OCI-LY7 (cell line): Measurements from ENCODE around the gene LINC01488. TPM values are rescaled to one million over a fixed set of nuclear protein-coding genes. Genes with fewer than 3 reads are reported as not detected.

Source experiments
- BruUV-seq: library from RNA; stranded (reverse); fragments of 400-500 nt; replicated peaks from 2 replicates; lab custom pipeline; 2021; lab: Mats Ljungman, UMichigan
- CTCF ChIA-PET: fragments of 300-600 bp; sonication (Branson Sonifier 250); formaldehyde crosslinking; loops from one replicate; lab custom pipeline; 2022; ENCODE audit warnings: antibody characterized with exemption; ENCODE audit not compliant: unreplicated experiment; lab: Charles Lee
- POLR2A ChIA-PET: fragments of 300-600 bp; sonication (Branson Sonifier 250); formaldehyde crosslinking; loops from one replicate; lab custom pipeline; 2022; ENCODE audit warnings: antibody characterized with exemption; lab: Charles Lee
- DNase-seq: peaks from one replicate; pipeline ENCODE4 v3.0.0-alpha.2; 2015; ENCODE audit warnings: low spot score
- H2AFZ ChIP-seq: fragments of 200-600 bp; sonication (generic), shearing (Covaris generic); 2 replicates; pipeline ENCODE4 v1.6.1; 2014; ENCODE audit warnings: mild to moderate bottlenecking, antibody characterized with exemption, low read length, moderate library complexity
- H3K27ac ChIP-seq: fragments of 200-600 bp; sonication (generic); 2 replicates; pipeline ENCODE4 v1.5.1; 2014; ENCODE audit warnings: mixed run types, low read depth, mild to moderate bottlenecking, moderate library complexity, low read length, inconsistent platforms; ENCODE audit not compliant: poor library complexity, severe bottlenecking
- H3K36me3 ChIP-seq: fragments of 200-600 bp; sonication (generic); 2 replicates; pipeline ENCODE4 v1.6.1; 2014; ENCODE audit warnings: mild to moderate bottlenecking, antibody characterized with exemption, low read length, moderate library complexity, mixed read lengths; ENCODE audit not compliant: insufficient read depth
- H3K4me1 ChIP-seq: fragments of 200-600 bp; sonication (generic); 2 replicates; pipeline ENCODE4 v1.5.1; 2014; ENCODE audit warnings: mild to moderate bottlenecking, low read length; ENCODE audit not compliant: insufficient read depth, poor library complexity, severe bottlenecking
- H3K4me2 ChIP-seq: fragments of 200-600 bp; sonication (generic); 2 replicates; pipeline ENCODE4 v1.6.1; 2014; ENCODE audit warnings: mild to moderate bottlenecking, low read length
- H3K4me3 ChIP-seq: fragments of 200-600 bp; sonication (generic); 2 replicates; pipeline ENCODE4 v1.5.1; 2014; ENCODE audit warnings: mild to moderate bottlenecking, low read depth, low read length; ENCODE audit not compliant: poor library complexity, severe bottlenecking
- H3K79me2 ChIP-seq: fragments of 200-600 bp; sonication (generic); 2 replicates; pipeline ENCODE4 v1.6.1; 2016; ENCODE audit warnings: low read depth, mild to moderate bottlenecking, low read length, moderate library complexity, mixed read lengths; ENCODE audit not compliant: insufficient read depth
- H3K9me2 ChIP-seq: fragments of 200-600 bp; sonication (generic); 2 replicates; pipeline ENCODE4 v1.6.1; 2016; ENCODE audit warnings: mild to moderate bottlenecking, low read length, mixed read lengths; ENCODE audit not compliant: insufficient read depth
- H3K9me3 ChIP-seq: fragments of 200-600 bp; sonication (generic); 2 replicates; pipeline ENCODE4 v1.6.1; 2014; ENCODE audit warnings: mild to moderate bottlenecking, mixed run types, low read length, mixed read lengths
- H4K20me1 ChIP-seq: fragments of 200-600 bp; sonication (generic); 2 replicates; pipeline ENCODE4 v1.6.1; 2014; ENCODE audit warnings: mild to moderate bottlenecking, antibody characterized with exemption, low read length, moderate library complexity, mixed read lengths; ENCODE audit not compliant: insufficient read depth
- EZH2phosphoT487 ChIP-seq: fragments of 200-600 bp; sonication (generic); IDR thresholded peaks from 2 replicates; pipeline ENCODE4 v1.6.1; 2018; ENCODE audit warnings: low read depth, borderline replicate concordance, mild to moderate bottlenecking, mixed run types, antibody characterized with exemption, low read length, moderate library complexity, mixed read lengths
- intact Hi-C: fragments of 100-400 bp; cut with micrococcal nuclease; formaldehyde crosslinking; loops from one replicate; pipeline ENCODE4 v1.10.0; 2022; ENCODE audit not compliant: unreplicated experiment
- total RNA-seq, 2 experiments: library from RNA; depleted of rRNA in 1 of 2; stranded (reverse); fragments of >200 nt in 1 of 2; shearing (Covaris generic) in 1 of 2; gene quantifications; 2 replicates each; pipeline ENCODE4 v1.2.3, GENCODE V29; 2014 to 2022
- TF ChIP-seq, protein P1 (sequence below): fragments of 200-600 bp; sonication (generic); conservative IDR thresholded peaks from 2 replicates; pipeline ENCODE4 v1.5.1; 2014; ENCODE audit warnings: mild to moderate bottlenecking, antibody characterized with exemption, low read length, moderate library complexity, mixed read lengths

LINC01488 gene
- total RNA-seq, 2 experiments from 2014 or later, result not detected

DNA sequence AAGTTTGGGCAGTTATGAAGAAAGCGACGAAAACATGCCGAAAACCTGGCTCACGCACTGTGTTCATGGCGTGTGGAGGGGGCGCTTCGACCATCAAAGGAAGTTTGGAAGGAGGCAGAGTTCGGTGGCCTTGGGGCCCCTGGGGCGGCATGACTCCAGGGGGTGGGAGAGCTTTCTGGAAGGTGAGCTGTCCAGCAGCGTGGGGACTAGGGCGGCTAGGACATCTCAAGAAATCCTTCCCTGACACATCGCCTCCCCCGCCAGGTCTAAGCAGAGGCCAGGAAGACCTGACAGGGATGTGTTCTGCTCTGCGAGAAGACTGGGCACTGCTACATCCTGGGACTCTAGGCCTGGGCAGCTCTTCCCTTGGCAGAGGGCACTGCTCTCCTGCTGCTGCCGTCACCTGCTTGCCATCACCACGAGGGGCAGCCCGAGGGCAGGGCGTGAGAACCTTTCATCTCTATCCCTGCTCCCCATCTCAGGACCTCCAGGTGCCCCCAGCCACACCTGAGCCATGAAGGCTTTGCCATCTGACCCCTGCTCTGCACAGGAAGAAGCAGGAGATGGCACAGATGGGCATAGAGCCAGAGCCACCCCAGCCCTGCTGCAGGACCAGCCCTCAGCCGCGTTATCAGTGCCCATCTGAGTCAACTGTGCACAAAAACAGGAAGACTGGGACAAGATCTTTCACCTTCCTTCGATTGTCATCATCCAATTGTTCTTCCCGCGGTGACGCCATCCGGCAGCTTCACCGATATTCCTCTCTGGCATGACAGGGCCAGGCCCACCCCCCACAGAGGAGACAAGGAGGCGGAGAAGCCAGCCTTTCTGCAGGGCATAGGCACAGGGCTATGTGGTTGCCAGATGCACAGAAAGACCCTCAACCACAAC lies 12.7 kb downstream of the LINC01488 start:
- Histone ChIP-seq H3K9me2 (no peaks in the 10 kb centered on the region), H3K4me3 (no peak overlapping the region), H2AFZ (no peak overlapping the region), H3K36me3 (no peaks in the 10 kb centered on the region), H4K20me1 (no peaks in the 10 kb centered on the region), H3K9me3 (no peaks in the 10 kb centered on the region), H3K79me2 (no peaks in the 10 kb centered on the region), H3K27ac (no peak overlapping the region), H3K4me1 (no peaks in the 10 kb centered on the region), H3K4me2 (no peak overlapping the region)
- ChIA-PET POLR2A (no interaction called here), CTCF (no interaction called here)
- intact Hi-C loops, result no loop called here
- BruUV-seq, result no TSS peak
- DNase-seq, result no peak
- TF ChIP-seq EZH2phosphoT487, result no peak
- TF ChIP-seq, protein P1, sequence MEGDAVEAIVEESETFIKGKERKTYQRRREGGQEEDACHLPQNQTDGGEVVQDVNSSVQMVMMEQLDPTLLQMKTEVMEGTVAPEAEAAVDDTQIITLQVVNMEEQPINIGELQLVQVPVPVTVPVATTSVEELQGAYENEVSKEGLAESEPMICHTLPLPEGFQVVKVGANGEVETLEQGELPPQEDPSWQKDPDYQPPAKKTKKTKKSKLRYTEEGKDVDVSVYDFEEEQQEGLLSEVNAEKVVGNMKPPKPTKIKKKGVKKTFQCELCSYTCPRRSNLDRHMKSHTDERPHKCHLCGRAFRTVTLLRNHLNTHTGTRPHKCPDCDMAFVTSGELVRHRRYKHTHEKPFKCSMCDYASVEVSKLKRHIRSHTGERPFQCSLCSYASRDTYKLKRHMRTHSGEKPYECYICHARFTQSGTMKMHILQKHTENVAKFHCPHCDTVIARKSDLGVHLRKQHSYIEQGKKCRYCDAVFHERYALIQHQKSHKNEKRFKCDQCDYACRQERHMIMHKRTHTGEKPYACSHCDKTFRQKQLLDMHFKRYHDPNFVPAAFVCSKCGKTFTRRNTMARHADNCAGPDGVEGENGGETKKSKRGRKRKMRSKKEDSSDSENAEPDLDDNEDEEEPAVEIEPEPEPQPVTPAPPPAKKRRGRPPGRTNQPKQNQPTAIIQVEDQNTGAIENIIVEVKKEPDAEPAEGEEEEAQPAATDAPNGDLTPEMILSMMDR, result no peak

DNA sequence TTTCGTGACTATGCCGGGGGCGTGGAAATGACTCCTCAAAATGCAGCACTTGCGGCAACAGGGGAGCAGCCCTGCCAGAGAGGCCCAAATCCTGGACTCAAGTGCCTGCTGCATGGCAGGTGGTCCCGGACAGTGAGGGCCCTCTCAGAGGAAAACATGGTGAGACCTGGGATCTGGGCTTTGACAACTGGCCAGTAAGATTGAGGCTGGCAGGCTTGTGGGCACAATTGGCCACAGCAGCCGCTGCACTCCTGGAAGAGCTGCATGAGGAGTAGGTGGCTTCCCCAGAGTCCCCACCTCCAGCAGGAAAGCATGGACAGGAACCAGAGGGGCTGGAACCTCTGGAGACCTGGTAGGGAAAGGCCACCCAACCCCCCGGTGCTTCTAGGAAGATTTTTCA lies 13.4 kb downstream of the LINC01488 start:
- H3K9me2 ChIP-seq, result no peaks in the 10 kb centered on the region
- no TSS peak for BruUV-seq

More for the DNA sequence above, 13.4 kb downstream of the LINC01488 start:
- no peaks in the 10 kb centered on the region for H3K36me3 ChIP-seq
- DNase-seq, result no peak
- no peaks in the 10 kb centered on the region for H3K9me3 ChIP-seq
- H3K4me1 ChIP-seq, result no peaks in the 10 kb centered on the region
- ChIA-PET CTCF (no interaction called here), POLR2A (no interaction called here)
- H3K4me2 ChIP-seq, result no peak overlapping the region
- intact Hi-C loops, result no loop called here
- no peak for TF ChIP-seq EZH2phosphoT487
- TF ChIP-seq, protein P1, result no peak
- no peaks in the 10 kb centered on the region for H3K79me2 ChIP-seq
- no peak overlapping the region for H2AFZ ChIP-seq
- H3K4me3 ChIP-seq, result no peak overlapping the region
- no peak overlapping the region for H3K27ac ChIP-seq
- no peaks in the 10 kb centered on the region for H4K20me1 ChIP-seq
